ENCODE measurements around the gene HNRNPUL1. TPM values are rescaled to one million over a fixed set of nuclear protein-coding genes. Genes with fewer than 3 reads are reported as not detected.

The HNRNPUL1 gene
- total RNA-seq, 1 experiment from 2014 or later, result 315 TPM

DNA sequence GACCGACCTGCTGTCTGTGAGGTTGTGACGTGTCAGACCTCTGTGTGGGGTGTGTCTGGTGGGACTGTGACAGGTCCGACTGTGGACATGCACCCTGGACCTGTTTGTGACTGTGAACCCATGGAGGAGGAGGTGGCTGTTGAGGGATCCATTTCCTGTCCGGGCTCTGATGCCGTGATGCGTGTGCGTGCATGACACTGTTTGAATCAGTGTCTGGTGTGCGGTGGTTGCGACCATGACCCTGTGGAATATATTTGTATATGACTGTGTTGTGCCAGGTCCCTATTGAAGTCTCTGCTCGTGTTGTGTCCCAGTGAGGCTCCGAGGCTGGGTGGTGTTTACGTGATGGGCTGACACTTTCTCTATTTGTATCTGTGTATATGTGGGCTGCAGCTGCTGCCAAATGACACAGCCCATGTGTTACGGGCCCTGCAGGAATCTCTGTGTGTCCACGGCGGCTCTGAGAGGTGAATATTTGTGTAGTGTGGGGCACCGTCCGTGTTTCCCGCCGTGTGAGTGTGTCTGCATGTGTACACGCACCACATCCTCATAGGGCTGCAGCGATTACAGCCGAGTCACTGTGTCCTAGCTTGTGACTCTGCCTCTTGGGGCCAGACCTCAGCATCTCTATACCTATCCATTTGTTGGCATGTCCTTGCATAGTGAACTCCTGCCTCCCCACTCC is 64.1 kb downstream of the HNRNPUL1 start:
- no peak overlapping the region for H2BK12ac ChIP-seq (ENCODE audit: insufficient read length, low read depth, low read length)
- no peak overlapping the region for H3K4me2 ChIP-seq (ENCODE audit: insufficient read depth, insufficient read length, low read length)
- H3T11ph ChIP-seq (ENCODE audit: low read length), result no peak overlapping the region
- no peak overlapping the region for H2BK5ac ChIP-seq (ENCODE audit: insufficient read length, low read length)
- no peak overlapping the region for H3K56ac ChIP-seq (ENCODE audit: insufficient read length, low read depth, low read length)
- no peak overlapping the region for H3K4ac ChIP-seq (ENCODE audit: low read depth, low read length)
- no peaks in the 10 kb centered on the region for H3K27me3 ChIP-seq (ENCODE audit: insufficient read depth, low read length)
- H3K9me3 ChIP-seq (ENCODE audit: control insufficient read depth, low read depth, low read length), result no peaks in the 10 kb centered on the region
- TF ChIP-seq, protein P1, sequence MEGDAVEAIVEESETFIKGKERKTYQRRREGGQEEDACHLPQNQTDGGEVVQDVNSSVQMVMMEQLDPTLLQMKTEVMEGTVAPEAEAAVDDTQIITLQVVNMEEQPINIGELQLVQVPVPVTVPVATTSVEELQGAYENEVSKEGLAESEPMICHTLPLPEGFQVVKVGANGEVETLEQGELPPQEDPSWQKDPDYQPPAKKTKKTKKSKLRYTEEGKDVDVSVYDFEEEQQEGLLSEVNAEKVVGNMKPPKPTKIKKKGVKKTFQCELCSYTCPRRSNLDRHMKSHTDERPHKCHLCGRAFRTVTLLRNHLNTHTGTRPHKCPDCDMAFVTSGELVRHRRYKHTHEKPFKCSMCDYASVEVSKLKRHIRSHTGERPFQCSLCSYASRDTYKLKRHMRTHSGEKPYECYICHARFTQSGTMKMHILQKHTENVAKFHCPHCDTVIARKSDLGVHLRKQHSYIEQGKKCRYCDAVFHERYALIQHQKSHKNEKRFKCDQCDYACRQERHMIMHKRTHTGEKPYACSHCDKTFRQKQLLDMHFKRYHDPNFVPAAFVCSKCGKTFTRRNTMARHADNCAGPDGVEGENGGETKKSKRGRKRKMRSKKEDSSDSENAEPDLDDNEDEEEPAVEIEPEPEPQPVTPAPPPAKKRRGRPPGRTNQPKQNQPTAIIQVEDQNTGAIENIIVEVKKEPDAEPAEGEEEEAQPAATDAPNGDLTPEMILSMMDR (conservative IDR thresholded peaks at IDR 0.05), result no peak
- Mint-ChIP-seq H3K4me1 (peaks cover 35 to 53% of the 10 kb centered on the region in 2 experiments), H3K4me3 (peak overlapping the region; percentile 15 to 19; a peak in 2 of 5 replicates), H3K36me3 (ENCODE audit: insufficient read depth in 1 of 3, low read depth in 3 of 3) (peaks cover 0 to 35% (median under 1%) of the 10 kb centered on the region in 3 experiments; a peak in 4 of 7 replicates), H3K27ac (peak overlapping the region; percentile 1 to 60 (median 58); a peak in 4 of 7 replicates), H3K9me3 (no peaks in the 10 kb centered on the region), H3K27me3 (ENCODE audit: low read depth) (peaks cover 1% of the 10 kb centered on the region; the same call in 1 of the 2 replicates)
- no peaks in the 10 kb centered on the region for H3K79me1 ChIP-seq (ENCODE audit: insufficient read depth, low read depth, low read length, poor library complexity, severe bottlenecking)
- H2AFZ ChIP-seq (ENCODE audit: low read length), result no peak overlapping the region
- no peak overlapping the region for H4K5ac ChIP-seq (ENCODE audit: insufficient read length, low read depth, low read length)
- peaks cover 12% of the 10 kb centered on the region; the same call in 1 of the 2 replicates for H3K4me1 ChIP-seq (ENCODE audit: insufficient read depth, low read length)
- no peak overlapping the region for H4K91ac ChIP-seq (ENCODE audit: insufficient read length, low read depth, low read length)
- no peak overlapping the region for H4K8ac ChIP-seq (replicated peaks; ENCODE audit: insufficient read length, low read depth, low read length)
- H3K14ac ChIP-seq (ENCODE audit: insufficient read depth, low read length), result no peak overlapping the region
- no peaks in the 10 kb centered on the region for H3K79me2 ChIP-seq (ENCODE audit: insufficient read depth, low read length)
- no peak for DNase-seq
- no peak overlapping the region for H2AK5ac ChIP-seq (ENCODE audit: insufficient read length, low read length)
- H4K20me1 ChIP-seq (ENCODE audit: control insufficient read depth, insufficient read depth, insufficient read length), result peaks cover 3% of the 10 kb centered on the region
- no CpG with 5 or more reads among the region's 22 CpGs for WGBS (ENCODE audit: extremely low coverage, insufficient read length, low lambda C conversion rate)
- H3K23ac ChIP-seq (ENCODE audit: insufficient read length, low read depth, low read length), result no peak overlapping the region
- no peak overlapping the region for H2BK20ac ChIP-seq (ENCODE audit: low read depth, low read length, poor library complexity, severe bottlenecking)
- H3K9ac ChIP-seq (ENCODE audit: extremely low read depth, insufficient read length, low read length), result no peak overlapping the region
- H3K23me2 ChIP-seq (ENCODE audit: insufficient read length, low read depth, low read length, poor library complexity, severe bottlenecking), result peaks cover 14% of the 10 kb centered on the region
- no peak overlapping the region for H2BK15ac ChIP-seq (ENCODE audit: low read depth, low read length)
- H3K18ac ChIP-seq (ENCODE audit: insufficient read length, low read depth, low read length), result no peak overlapping the region
- H2BK120ac ChIP-seq (ENCODE audit: low read depth, low read length, poor library complexity, severe bottlenecking), result no peak overlapping the region
- H3K27ac ChIP-seq (ENCODE audit: insufficient read length, low read depth, low read length), result no peak overlapping the region

All from H9 (cell line).